B cell (primary cell): ENCODE measurements around the gene FAF1.

Experiments
- EZH2 ChIP-seq: IDR thresholded peaks from 2 replicates; pipeline ENCODE4 v1.6.1; 2012; ENCODE audit warnings: borderline replicate concordance, low read depth, mild to moderate bottlenecking, moderate library complexity, low read length; ENCODE audit not compliant: insufficient read depth, poor library complexity, severe bottlenecking
- TF ChIP-seq, protein P1 (sequence below): fragments of 200-600 bp; IDR thresholded peaks from one replicate; pipeline ENCODE4 v1.8.0; 2022; ENCODE audit warnings: antibody characterized with exemption, mild to moderate bottlenecking

DNA sequence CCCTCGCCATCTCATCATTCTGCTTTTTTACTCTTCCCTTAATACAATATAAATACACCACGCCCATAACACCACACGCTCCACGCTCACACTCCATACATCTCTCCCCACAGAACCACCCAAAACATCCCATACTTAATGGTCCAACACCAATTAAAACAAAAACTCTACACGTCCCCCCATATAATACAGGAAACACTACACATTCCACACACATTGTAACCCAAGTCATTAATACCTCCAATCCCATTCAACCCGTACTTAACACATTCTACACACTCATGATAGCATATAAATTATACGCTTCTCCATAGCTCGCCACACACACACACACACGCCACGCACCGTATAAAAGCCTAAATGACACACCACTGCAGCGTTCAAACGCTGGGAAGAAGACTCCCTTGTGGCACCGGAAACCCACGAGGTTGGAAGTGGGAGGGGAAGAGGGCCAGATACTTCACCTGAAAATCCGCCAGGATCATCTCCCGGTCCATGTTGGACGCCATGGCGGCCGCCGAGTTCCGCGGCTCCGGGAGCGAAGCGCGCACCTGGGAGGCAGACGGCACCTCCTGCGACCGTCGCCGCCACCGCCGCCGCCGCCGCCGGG, 659 bp downstream of the FAF1 start:
- TF ChIP-seq, protein P1, sequence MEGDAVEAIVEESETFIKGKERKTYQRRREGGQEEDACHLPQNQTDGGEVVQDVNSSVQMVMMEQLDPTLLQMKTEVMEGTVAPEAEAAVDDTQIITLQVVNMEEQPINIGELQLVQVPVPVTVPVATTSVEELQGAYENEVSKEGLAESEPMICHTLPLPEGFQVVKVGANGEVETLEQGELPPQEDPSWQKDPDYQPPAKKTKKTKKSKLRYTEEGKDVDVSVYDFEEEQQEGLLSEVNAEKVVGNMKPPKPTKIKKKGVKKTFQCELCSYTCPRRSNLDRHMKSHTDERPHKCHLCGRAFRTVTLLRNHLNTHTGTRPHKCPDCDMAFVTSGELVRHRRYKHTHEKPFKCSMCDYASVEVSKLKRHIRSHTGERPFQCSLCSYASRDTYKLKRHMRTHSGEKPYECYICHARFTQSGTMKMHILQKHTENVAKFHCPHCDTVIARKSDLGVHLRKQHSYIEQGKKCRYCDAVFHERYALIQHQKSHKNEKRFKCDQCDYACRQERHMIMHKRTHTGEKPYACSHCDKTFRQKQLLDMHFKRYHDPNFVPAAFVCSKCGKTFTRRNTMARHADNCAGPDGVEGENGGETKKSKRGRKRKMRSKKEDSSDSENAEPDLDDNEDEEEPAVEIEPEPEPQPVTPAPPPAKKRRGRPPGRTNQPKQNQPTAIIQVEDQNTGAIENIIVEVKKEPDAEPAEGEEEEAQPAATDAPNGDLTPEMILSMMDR = no peak
- no peak for TF ChIP-seq EZH2
